Neuronal stem cell (in vitro differentiated cells): Measurements from ENCODE around the gene ZFP91.

Experiments
- DNase-seq: peaks from one replicate; pipeline ENCODE4 v3.0.0-alpha.2; 2013; ENCODE audit warnings: low spot score
- H2AFZ ChIP-seq: one replicate; pipeline ENCODE4 v1.6.1; 2013; ENCODE audit warnings: mild to moderate bottlenecking, low read length, inconsistent platforms
- H2AK5ac ChIP-seq: 2 replicates; pipeline ENCODE4 v1.6.1; 2013; ENCODE audit warnings: low read depth, mild to moderate bottlenecking, inconsistent platforms, low read length, moderate library complexity, mixed read lengths
- H2BK120ac ChIP-seq: 2 replicates; pipeline ENCODE4 v1.6.1; 2013; ENCODE audit warnings: low read depth, mild to moderate bottlenecking, inconsistent platforms, low read length, moderate library complexity, mixed read lengths
- H2BK12ac ChIP-seq: one replicate; pipeline ENCODE4 v1.6.1; 2013; ENCODE audit warnings: low read length, inconsistent platforms
- H2BK15ac ChIP-seq: 2 replicates; pipeline ENCODE4 v1.6.1; 2013; ENCODE audit warnings: mild to moderate bottlenecking, low read length, inconsistent platforms, mixed read lengths
- H2BK5ac ChIP-seq: one replicate; pipeline ENCODE4 v1.6.1; 2013; ENCODE audit warnings: inconsistent platforms, mild to moderate bottlenecking, low read length, moderate library complexity
- H3K14ac ChIP-seq: one replicate; pipeline ENCODE4 v1.6.1; 2013; ENCODE audit warnings: low read length, inconsistent platforms
- H3K18ac ChIP-seq: 2 replicates; pipeline ENCODE4 v1.6.1; 2013; ENCODE audit warnings: low read length, inconsistent platforms
- H3K23ac ChIP-seq: 2 replicates; pipeline ENCODE4 v1.6.1; 2013; ENCODE audit warnings: low read depth, mild to moderate bottlenecking, mixed read lengths, low read length, inconsistent platforms; ENCODE audit not compliant: poor library complexity
- H3K27ac ChIP-seq: replicated peaks from 3 replicates; pipeline ENCODE4 v1.5.1; 2013; ENCODE audit warnings: low read length, inconsistent platforms
- H3K27me3 ChIP-seq, 3 experiments: 2 replicates each; pipeline ENCODE4 v1.6.1; 2013; ENCODE audit warnings: low read length in 3 of 3, mild to moderate bottlenecking in 2 of 3, inconsistent platforms in 1 of 3, low read depth in 1 of 3, mixed read lengths in 1 of 3, moderate library complexity in 1 of 3; ENCODE audit not compliant: control insufficient read depth in 3 of 3, insufficient read depth in 3 of 3
- H3K36me3 ChIP-seq, 2 donors: replicated peaks in 1 of 2; 2 replicates each; pipeline ENCODE4 v1.6.1; 2013; ENCODE audit warnings: low read length in 2 of 2; ENCODE audit not compliant: control insufficient read depth in 2 of 2, insufficient read depth in 2 of 2
- H3K4ac ChIP-seq: 2 replicates; pipeline ENCODE4 v1.6.1; 2013; ENCODE audit warnings: inconsistent platforms, mild to moderate bottlenecking, low read length, moderate library complexity
- H3K4me1 ChIP-seq, 2 donors: 1 replicate in 1 of 2; 2 replicates in 1 of 2; pipeline ENCODE4 v1.6.1; 2013; ENCODE audit warnings: low read length in 2 of 2, low read depth in 1 of 2; ENCODE audit not compliant: control insufficient read depth in 2 of 2, insufficient read depth in 1 of 2
- H3K4me2 ChIP-seq: one replicate; pipeline ENCODE4 v1.6.1; 2013; ENCODE audit warnings: mild to moderate bottlenecking, low read length, inconsistent platforms; ENCODE audit not compliant: insufficient read depth, poor library complexity, severe bottlenecking
- H3K4me3 ChIP-seq, 2 donors: 2 replicates each; pipeline ENCODE4 v1.5.1; 2013; ENCODE audit warnings: low read length in 2 of 2, mild to moderate bottlenecking in 2 of 2, inconsistent platforms in 1 of 2, moderate library complexity in 1 of 2
- H3K79me1 ChIP-seq: one replicate; pipeline ENCODE4 v1.6.1; 2013; ENCODE audit warnings: low read depth, mild to moderate bottlenecking, inconsistent platforms, low read length, moderate library complexity
- H3K9ac ChIP-seq: one replicate; pipeline ENCODE4 v1.6.1; 2013; ENCODE audit warnings: mild to moderate bottlenecking, low read depth, low read length, inconsistent platforms; ENCODE audit not compliant: poor library complexity
- H3K9me3 ChIP-seq, 2 donors: replicated peaks in 1 of 2; 2 replicates each; pipeline versions ENCODE3 to v1.6.1; 2013; ENCODE audit warnings: low read length in 2 of 2, mild to moderate bottlenecking in 2 of 2, inconsistent platforms in 1 of 2, low read depth in 1 of 2, mixed read lengths in 1 of 2, moderate library complexity in 1 of 2; ENCODE audit not compliant: control insufficient read depth in 2 of 2, insufficient read depth in 1 of 2
- H4K8ac ChIP-seq: one replicate; pipeline ENCODE4 v1.6.1; 2013; ENCODE audit warnings: low read depth, mild to moderate bottlenecking, inconsistent platforms, low read length, moderate library complexity
- H4K91ac ChIP-seq: one replicate; pipeline ENCODE4 v1.6.1; 2013; ENCODE audit warnings: low read length, low read depth, mild to moderate bottlenecking, inconsistent platforms; ENCODE audit not compliant: poor library complexity
- WGBS, 2 donors: extraction: QIAGEN DNeasy Blood & Tissue Kit; methylation state at CpG; one replicate each; pipeline ENCODE4 v1.1.7; 2013; ENCODE audit warnings: missing lambda C conversion rate in 2 of 2, mixed read lengths in 1 of 2; ENCODE audit not compliant: insufficient read length in 2 of 2, insufficient replicate concordance in 1 of 2; ENCODE audit errors: extremely low coverage in 2 of 2; 5-methylcytosine and 5-hydroxymethylcytosine counted together

The ZFP91 gene

GRCh38 chr11:58647866-58648265 lies 69.0 kb downstream of the ZFP91 start:
- Histone ChIP-seq H4K91ac (no peak overlapping the region), H3K18ac (no peak overlapping the region), H3K14ac (no peak overlapping the region), H2BK15ac (no peak overlapping the region), H3K27me3 (peaks cover 0 to 3% (median 0%) of the 10 kb centered on the region in 3 experiments), H3K9me3 (peaks cover 4% of the 10 kb centered on the region in 2 donors), H3K79me1 (no peaks in the 10 kb centered on the region), H3K4me2 (no peak overlapping the region), H3K4me1 (peaks cover 0 to 3% of the 10 kb centered on the region in 2 donors), H3K23ac (no peak overlapping the region), H2AK5ac (no peak overlapping the region), H2AFZ (no peak overlapping the region), H2BK120ac (no peak overlapping the region), H3K4ac (no peak overlapping the region), H4K8ac (no peak overlapping the region), H3K27ac (no peak overlapping the region), H3K36me3 (no peaks in the 10 kb centered on the region), H3K4me3 (no peak overlapping the region), H3K9ac (no peak overlapping the region), H2BK5ac (no peak overlapping the region), H2BK12ac (no peak overlapping the region)
- no CpG with 5 or more reads among the region's 1 CpG for WGBS, 2 donors
- DNase-seq: no peak

DNA sequence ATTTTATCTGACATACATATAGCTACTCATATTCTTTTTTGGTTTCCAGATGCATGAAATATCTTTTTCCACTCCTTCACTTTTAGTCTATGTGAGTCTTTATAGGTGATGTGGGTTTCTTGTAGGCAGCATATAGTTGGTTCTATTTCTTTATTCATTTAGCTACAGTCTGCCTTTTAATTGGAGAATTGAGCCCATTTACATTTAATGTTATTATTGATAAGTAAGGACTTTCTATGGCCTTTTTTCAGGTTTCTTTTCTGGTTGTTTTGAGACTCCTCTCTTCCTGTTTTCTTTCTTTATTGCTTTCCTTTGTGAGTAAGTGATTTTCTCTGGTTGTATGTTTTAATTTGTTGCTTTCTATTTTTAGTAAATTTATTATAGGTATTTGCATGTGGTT lies 70.8 kb downstream of the ZFP91 start:
- Histone ChIP-seq H4K8ac (no peak overlapping the region), H3K14ac (no peak overlapping the region), H3K9me3 (peaks cover 4% of the 10 kb centered on the region in 2 donors), H3K4me1 (peaks cover 0 to 4% of the 10 kb centered on the region in 2 donors), H2BK120ac (no peak overlapping the region), H3K36me3 (no peaks in the 10 kb centered on the region), H3K27me3 (no peaks in the 10 kb centered on the region), H2BK12ac (no peak overlapping the region), H3K27ac (no peak overlapping the region), H2AK5ac (no peak overlapping the region), H3K18ac (no peak overlapping the region), H3K4me2 (no peak overlapping the region), H4K91ac (no peak overlapping the region), H3K9ac (no peak overlapping the region), H3K4ac (no peak overlapping the region), H2AFZ (no peak overlapping the region), H2BK15ac (no peak overlapping the region), H3K4me3 (no peak overlapping the region), H3K79me1 (no peaks in the 10 kb centered on the region), H3K23ac (no peak overlapping the region), H2BK5ac (no peak overlapping the region)
- DNase-seq: no peak

GRCh38 chr11:58650496-58650895 lies 71.6 kb downstream of the ZFP91 start:
- DNase-seq: no peak
- H3K23ac ChIP-seq: no peak overlapping the region
- H2BK12ac ChIP-seq: no peak overlapping the region
- H4K91ac ChIP-seq: no peak overlapping the region
- no peak overlapping the region for H3K4me3 ChIP-seq
- no peaks in the 10 kb centered on the region for H3K79me1 ChIP-seq
- no peak overlapping the region for H3K14ac ChIP-seq
- H3K27me3 ChIP-seq: no peaks in the 10 kb centered on the region
- WGBS, 2 donors: no CpG with 5 or more reads among the region's 1 CpG
- no peak overlapping the region for H2BK120ac ChIP-seq
- H2AK5ac ChIP-seq: no peak overlapping the region
- H3K27ac ChIP-seq: no peak overlapping the region
- H3K4me1 ChIP-seq: peaks cover 0 to 4% of the 10 kb centered on the region in 2 donors
- H4K8ac ChIP-seq: no peak overlapping the region
- no peak overlapping the region for H3K4me2 ChIP-seq
- H3K36me3 ChIP-seq: no peaks in the 10 kb centered on the region
- H3K9ac ChIP-seq: no peak overlapping the region
- H2AFZ ChIP-seq: no peak overlapping the region
- no peak overlapping the region for H3K18ac ChIP-seq
- no peak overlapping the region for H2BK15ac ChIP-seq
- peaks cover 2 to 4% of the 10 kb centered on the region in 2 donors for H3K9me3 ChIP-seq
- H2BK5ac ChIP-seq: no peak overlapping the region
- H3K4ac ChIP-seq: no peak overlapping the region

- no CpG with 5 or more reads among the region's 2 CpGs for WGBS, 2 donors
Observed at GRCh38 chr11:58652726-58653280, 73.9 kb downstream of the ZFP91 start.

More at GRCh38 chr11:58652726-58653280, 73.9 kb downstream of the ZFP91 start:
- H3K27me3 ChIP-seq: no peaks in the 10 kb centered on the region
- H3K9me3 ChIP-seq: no peaks in the 10 kb centered on the region
- no peak overlapping the region for H3K23ac ChIP-seq
- no peak overlapping the region for H3K27ac ChIP-seq
- H2BK15ac ChIP-seq: no peak overlapping the region
- no peaks in the 10 kb centered on the region for H3K36me3 ChIP-seq
- no peak overlapping the region for H2BK120ac ChIP-seq
- H3K9ac ChIP-seq: no peak overlapping the region
- peaks cover 0 to 4% of the 10 kb centered on the region in 2 donors for H3K4me1 ChIP-seq
- no peak overlapping the region for H3K18ac ChIP-seq
- H3K4ac ChIP-seq: no peak overlapping the region
- no peak overlapping the region for H3K14ac ChIP-seq
- H4K8ac ChIP-seq: no peak overlapping the region
- no peak overlapping the region for H2BK5ac ChIP-seq
- no peak overlapping the region for H2AK5ac ChIP-seq
- no peak overlapping the region for H3K4me2 ChIP-seq
- no peak overlapping the region for H2BK12ac ChIP-seq
- no peak overlapping the region for H4K91ac ChIP-seq
- H3K79me1 ChIP-seq: no peaks in the 10 kb centered on the region
- no peak overlapping the region for H2AFZ ChIP-seq
- no peak for DNase-seq
- no peak overlapping the region for H3K4me3 ChIP-seq
